ENCODE data around the gene LRRC27.

LRRC27 gene

DNA sequence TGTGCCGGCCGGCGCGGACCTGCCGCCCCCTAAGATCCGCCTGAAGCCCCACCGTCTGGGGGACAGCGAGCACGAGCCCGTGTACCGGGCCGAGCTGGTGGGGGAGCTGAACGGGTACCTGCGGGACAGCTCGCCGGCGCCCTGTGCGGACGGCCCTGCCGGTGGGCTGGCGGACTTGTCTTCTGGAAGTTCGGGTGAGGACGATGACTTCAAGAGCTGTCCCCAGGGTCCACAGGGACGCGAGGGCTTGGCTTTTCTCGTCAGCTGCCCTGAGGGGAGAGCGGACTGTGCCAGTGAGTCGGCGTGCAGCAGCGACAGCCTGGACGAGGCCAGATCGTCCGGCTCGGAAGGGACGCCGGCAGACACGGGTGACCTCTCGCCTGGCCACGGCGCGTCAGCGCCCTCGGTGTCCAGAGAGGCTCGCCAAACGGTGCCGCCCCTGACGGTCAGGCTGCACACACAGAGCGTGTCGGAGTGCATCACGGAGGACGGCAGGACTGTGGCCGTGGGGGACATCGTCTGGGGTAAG is 73.5 kb downstream of the LRRC27 start:
- DNase-seq = no peak

DNA sequence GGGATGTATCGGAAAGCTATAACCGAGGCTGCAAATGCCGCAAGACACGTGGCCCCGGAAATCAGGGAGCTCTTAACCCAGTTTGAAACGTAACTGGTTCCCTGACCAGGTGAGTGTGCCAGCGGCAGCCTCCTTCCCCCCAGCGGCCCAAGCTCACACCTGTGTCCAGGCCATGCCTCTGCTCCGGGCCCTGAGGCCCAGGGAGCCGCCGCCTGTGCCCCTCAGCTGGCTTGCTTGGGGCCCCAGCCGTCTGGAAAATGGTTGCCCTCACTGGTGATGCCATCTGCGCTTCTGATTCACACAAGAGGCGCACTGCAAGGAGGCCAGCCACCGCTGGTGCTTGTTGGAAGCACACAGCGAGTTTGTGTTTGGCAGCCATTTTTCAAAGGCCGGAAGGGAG is 74.2 kb downstream of the LRRC27 start:
- no peak for DNase-seq

DNA sequence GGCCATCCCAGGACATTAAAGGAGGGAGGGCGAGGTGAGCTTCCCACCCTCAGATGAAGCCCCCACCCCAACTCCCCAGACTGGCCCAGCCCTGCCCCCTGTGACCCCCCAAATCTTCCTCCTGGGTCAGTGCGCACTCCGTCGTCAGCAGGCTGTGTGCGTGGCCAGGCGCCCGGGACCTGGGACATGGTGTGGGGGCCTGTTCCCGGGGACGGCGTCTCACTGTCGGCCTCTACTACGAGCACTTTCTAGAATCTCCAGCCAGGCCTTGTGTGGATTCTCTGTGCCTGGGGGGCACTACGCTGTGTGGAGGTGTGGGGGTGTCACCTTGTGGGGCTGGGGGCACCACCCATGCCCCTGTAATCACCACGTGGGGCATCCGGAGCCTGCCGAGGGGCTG is 74.8 kb downstream of the LRRC27 start:
- no peak for DNase-seq

DNA sequence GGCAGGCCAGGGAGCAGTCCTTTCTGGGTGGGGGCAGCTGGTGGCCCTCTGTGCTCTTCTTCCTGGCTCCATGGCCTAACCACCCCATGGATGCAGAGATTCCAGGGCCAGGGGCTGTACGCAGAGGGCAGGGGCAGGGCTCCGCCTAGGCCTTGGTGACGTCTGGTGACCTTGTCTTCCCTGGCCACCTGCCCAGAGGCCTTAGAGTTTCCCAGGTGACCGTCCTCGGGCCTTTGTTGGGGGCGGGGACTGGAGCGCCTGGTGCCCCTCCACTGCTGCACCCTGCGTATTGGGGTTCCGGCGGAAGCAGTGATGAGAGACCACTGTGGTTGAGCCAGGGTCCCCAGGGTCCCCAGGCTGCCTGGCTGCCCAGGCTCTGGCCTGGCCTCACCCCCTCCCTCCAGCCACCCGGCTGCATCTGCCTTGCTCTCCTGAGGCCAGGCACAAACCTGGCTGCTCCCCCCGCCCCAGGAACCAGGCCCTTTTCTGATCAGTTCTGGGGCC is 75.3 kb downstream of the LRRC27 start:
- no peak for DNase-seq

DNA sequence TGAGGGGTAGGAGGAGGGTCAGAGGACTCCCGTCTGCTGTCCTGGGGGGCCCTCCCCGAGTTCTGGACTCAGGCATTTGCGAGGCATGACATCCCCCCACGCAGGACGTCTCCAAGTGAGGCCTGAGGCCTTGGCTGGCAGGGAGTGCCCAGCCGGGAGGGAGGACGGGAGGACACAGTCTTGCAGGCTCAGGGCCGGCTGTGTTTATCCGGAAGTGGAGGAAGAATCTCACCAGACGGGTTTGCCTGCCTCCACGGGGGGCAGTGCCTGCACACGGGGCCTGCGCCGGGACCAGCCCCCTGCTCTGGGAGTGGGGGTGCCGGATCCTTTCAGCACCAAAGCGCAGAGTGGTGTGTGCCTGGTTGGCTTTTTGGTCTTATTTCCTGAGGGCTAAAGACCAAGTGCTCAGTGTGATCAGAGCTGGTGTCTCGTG is 75.9 kb downstream of the LRRC27 start:
- DNase-seq = no peak

GRCh38 chr10:132408367-132408781 is 76.4 kb downstream of the LRRC27 start:
- DNase-seq = no peak

DNA sequence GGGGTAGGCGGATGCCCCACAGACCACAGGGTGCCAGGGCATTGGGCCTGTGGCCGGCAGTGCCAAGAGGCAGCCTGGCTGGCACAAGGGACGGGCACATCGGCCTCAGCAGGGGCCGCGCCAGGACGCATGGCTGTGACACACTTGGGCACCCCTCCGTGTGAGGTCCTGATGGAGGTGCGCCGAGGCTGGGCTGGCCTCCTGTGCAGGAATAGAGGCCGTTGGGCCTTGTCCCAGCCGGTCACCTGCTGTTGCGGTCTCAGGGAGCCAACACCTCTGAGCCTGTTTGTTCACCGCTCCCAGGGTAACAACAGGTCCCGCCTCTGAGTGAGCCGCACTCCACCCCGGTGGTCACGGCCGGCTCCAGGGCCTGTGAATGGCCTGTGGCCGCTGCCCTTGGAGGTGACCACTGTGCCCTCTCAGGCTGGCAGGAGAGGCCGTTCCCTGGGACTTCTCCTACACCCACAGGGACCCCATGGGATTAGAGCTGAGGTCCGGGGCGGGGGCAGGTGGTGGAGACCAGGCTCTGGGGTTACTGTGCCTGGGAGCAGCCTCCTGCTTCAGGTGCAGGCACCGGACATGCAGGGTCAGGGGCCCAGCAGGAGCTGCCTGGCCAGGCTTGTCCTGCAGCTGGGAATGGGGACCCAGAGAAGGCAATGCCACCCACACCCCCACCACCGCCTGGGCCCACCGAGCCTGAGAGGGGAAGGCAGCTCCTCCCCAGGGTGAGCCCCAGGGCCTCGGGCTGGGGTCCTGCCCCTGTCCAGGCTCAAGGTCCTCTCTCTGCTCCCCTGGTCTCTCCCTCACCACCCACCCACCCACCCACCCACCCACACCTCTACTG is 77.1 kb downstream of the LRRC27 start:
- DNase-seq = no peak

GRCh38 chr10:132409667-132410028 is 77.7 kb downstream of the LRRC27 start:
- DNase-seq = no peak

DNA sequence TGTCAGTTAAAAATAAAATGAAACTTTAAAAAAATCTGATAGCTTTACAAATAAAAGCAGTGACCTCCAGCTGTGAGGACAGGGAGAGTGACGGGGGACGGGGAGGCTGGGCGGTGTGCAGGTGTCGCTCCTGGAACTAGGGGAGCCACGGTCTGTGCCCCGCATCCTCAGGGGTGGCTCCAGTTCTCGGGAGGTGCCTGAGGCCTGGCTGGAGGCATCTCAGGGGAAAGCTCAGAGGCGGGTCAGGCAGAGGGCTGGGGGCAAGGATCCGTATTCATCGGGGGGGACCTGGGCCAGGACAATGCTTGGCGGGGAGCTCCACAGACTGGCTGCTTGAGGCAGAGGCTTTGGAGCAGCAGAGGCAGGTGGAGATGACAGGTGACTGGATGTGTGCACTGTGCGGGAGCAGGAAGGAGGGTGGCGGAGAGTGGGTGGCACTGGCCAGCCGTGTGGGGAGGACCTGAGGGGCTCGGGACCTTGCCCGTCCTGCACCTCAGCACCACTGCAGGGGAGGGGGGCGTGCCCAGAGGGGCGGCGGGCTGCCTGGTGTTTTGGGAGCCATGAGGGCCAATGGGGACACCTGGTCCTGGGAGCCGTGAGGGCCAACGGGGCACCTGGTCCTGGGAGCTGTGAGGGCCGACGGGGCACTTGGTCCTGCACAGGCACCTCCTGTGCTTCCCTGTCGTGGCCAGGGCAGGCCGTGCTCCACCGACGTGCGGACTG is 78.2 kb downstream of the LRRC27 start:
- no peak for DNase-seq

DNA sequence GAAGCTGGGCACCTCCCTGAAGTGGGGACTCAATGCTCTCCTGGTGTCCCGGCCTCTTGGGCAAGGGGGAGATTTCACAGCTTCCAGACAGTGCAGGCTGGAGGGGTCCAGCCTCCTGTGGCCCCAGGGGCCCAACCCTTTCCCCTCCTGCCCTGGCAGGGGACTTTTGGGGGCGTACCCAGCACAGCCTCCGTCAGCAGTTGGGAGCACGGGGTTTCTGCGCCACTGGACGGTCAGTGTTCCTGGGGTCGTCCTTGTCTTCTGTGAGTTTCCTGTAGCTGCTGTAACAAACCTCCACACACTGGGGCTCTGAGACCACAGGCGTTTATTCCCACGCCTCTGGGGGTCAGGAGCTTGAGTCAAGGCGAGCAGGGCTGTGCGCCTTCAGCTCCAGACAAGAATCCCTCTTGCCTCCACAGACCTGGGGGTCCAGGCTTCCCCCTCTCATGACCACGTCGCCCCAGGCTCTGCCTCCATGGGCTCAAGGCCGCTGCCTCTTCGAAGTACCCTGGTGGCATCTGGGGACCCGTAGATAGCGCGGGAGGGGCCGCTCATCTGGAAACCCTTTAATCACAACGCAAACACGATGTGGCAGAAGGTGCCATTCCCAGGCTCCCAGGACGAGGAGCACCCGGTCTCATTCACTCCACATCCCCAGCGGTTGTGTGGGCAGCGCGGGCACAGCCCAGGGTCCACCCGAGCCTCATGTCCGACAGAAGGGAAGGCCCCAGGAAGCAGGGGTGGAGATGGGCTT is 79.0 kb downstream of the LRRC27 start:
- DNase-seq = no peak

DNA sequence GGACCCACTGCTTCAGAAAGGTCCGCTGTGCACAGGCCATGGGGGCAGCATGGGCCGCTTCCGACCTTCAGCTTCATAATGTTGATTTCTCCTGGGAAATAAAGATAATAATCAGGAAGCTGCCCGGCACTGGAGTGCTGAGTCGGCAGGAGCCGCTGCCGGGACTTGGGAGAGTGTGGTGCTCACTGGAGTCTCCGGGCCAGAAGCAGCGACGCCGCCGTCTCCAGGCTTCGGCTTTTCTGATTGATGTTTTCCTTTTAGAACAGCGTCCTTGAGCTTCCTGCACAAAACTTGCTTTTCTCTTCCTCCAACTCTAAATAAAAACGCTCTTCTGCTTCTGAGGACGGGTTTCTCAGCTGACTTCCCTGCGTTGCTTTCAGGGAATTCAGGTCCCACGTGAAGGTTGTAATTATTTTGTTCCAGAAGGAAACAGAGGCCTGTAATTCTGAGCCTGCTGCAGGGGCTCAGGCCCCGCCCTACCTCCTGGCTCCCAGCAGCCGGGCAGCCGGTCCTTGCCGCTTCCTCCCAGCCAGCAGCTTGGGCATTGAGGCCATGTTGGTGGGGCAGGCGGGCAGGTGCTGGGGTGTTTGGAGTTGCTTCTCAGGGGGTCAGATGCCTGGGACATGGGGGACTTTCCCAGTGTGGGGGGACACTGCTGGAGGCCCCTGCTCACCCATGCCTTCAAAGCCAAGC is 79.7 kb downstream of the LRRC27 start:
- DNase-seq = no peak

GRCh38 chr10:132412316-132413192 is 80.6 kb downstream of the LRRC27 start:
- no peak for DNase-seq

DNA sequence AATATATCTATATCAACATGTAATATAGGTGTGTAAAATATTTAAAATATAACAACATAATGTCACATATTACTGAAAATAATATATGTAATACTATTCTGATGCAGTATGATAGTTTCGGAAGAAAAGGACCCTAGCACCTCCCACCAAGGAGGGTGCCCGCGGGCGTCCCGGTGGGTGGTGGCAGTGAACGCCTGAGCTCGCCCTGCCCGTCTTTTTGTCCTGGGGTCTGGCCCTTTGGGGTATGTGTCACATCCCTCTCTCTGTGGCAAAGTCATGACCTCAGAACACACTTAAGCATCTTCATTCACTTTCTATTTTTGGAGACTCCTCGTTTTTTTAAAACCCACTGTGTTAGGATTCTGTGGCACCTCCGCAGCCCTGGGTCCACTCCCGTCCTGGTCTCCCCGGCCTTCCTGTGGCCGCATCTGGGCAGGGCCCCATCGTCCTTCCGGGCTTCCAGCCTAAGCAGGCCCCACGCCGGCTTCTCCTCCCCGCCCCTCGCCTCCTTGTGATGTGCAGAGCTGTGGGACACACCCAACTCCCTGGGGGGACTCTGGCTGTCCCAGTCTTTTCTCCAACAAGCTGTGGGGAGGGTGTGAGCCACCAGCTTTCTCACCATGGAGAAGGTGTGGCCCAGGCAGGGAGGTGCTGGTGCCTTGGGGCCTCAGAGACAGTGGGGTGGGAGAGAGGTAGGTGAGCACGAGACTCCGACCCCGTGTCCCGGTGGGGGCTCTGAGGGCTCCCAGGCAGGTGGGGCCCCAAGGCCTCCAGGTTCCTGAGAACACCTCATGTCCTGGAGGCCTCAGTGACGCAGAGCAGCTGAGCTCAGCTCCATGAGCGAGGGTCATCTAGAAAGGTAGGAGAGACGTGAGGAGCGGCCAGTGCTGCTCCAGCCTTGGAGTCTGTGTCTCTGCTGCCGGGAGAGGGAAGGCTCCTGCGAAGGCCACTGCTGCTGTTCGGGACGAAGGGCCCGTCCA is 81.5 kb downstream of the LRRC27 start:
- no peak for DNase-seq

GRCh38 chr10:132414402-132415016 is 82.5 kb downstream of the LRRC27 start:
- DNase-seq = no peak

- no peak for DNase-seq
Observed at GRCh38 chr10:132415255-132415654, 83.3 kb downstream of the LRRC27 start.

GRCh38 chr10:132415956-132416355 is 84.0 kb downstream of the LRRC27 start:
- no peak for DNase-seq

- DNase-seq = no peak
Observed at GRCh38 chr10:132416566-132417256, 84.7 kb downstream of the LRRC27 start.

GRCh38 chr10:132417257-132417910 is 85.4 kb downstream of the LRRC27 start:
- no peak for DNase-seq

All from activated CD4-positive, alpha-beta T cell treated with anti-CD3 and anti-CD28 coated beads for 48 hours (primary cell).